Fibroblast of lung (primary cell): Measurements from ENCODE around the gene F2RL1. TPM values are rescaled to one million over a fixed set of nuclear protein-coding genes. Genes with fewer than 3 reads are reported as not detected.
A peak's percentile ranks its signal among the peaks of the same experiment; 100 is the strongest.
"Not testable (repeated sequence)": the region's sequence is repeated elsewhere in the genome, so short reads cannot be mapped to it uniquely, and the experiment has no call there.

Experiments
- DNase-seq, 2 donors: peaks; one replicate each; pipeline versions ENCODE4 v3.0.0 to v3.0.0-alpha.2; 2010; ENCODE audit warnings: low read depth in 2 of 2
- H2AFZ ChIP-seq: 2 replicates; pipeline ENCODE4 v1.5.1; 2012; ENCODE audit warnings: low read length, control low read depth, inconsistent platforms
- H3K27ac ChIP-seq: 2 replicates; pipeline ENCODE4 v1.5.1; 2011; ENCODE audit warnings: low read length, control low read depth; ENCODE audit not compliant: insufficient read depth
- H3K27me3 ChIP-seq: 2 replicates; pipeline ENCODE4 v1.5.1; 2011; ENCODE audit warnings: mild to moderate bottlenecking, low read length; ENCODE audit not compliant: control insufficient read depth, insufficient read depth
- H3K36me3 ChIP-seq: 2 replicates; pipeline ENCODE4 v1.5.1; 2011; ENCODE audit warnings: low read length; ENCODE audit not compliant: control insufficient read depth, insufficient read depth
- H3K4me1 ChIP-seq: 2 replicates; pipeline ENCODE4 v1.5.1; 2011; ENCODE audit warnings: low read length; ENCODE audit not compliant: control insufficient read depth, insufficient read depth; ENCODE audit errors: extremely low read depth
- H3K4me2 ChIP-seq: 2 replicates; pipeline ENCODE4 v1.5.1; 2011; ENCODE audit warnings: low read length, control low read depth; ENCODE audit not compliant: insufficient read depth; ENCODE audit errors: extremely low read depth
- H3K4me3 ChIP-seq, 4 experiments: fragments of 200-600 bp in 1 of 4; sonication (generic) in 1 of 4; replicated peaks in 1 of 4; 2 replicates each; pipeline ENCODE4 v1.5.1; 2011 to 2016; ENCODE audit warnings: low read length in 4 of 4, low read depth in 3 of 4, mild to moderate bottlenecking in 3 of 4, control low read depth in 2 of 4, inconsistent platforms in 1 of 4, mixed read lengths in 1 of 4; ENCODE audit not compliant: insufficient read depth in 1 of 4; ENCODE audit errors: control extremely low read depth in 1 of 4
- H3K79me2 ChIP-seq: 2 replicates; pipeline ENCODE4 v1.5.1; 2012; ENCODE audit warnings: mild to moderate bottlenecking, low read length, inconsistent platforms; ENCODE audit not compliant: control insufficient read depth, insufficient read depth
- H3K9ac ChIP-seq: 2 replicates; pipeline ENCODE4 v1.5.1; 2011; ENCODE audit warnings: mild to moderate bottlenecking, low read length, control low read depth; ENCODE audit not compliant: insufficient read depth
- H3K9me3 ChIP-seq: 2 replicates; pipeline ENCODE4 v1.5.1; 2012; ENCODE audit warnings: low read depth, low read length; ENCODE audit not compliant: control insufficient read depth, insufficient read depth
- H4K20me1 ChIP-seq: 2 replicates; pipeline ENCODE4 v1.5.1; 2011; ENCODE audit warnings: low read length; ENCODE audit not compliant: control insufficient read depth, insufficient read depth; ENCODE audit errors: extremely low read depth
- CTCF ChIP-seq, 2 donors: IDR thresholded peaks in 1 of 2; conservative IDR thresholded peaks in 1 of 2; 1 replicate in 1 of 2; 2 replicates in 1 of 2; pipeline ENCODE4 v1.5.1; 2011 to 2012; ENCODE audit warnings: low read length in 2 of 2, control low read depth in 1 of 2, inconsistent platforms in 1 of 2, low read depth in 1 of 2, mild to moderate bottlenecking in 1 of 2
- EZH2 ChIP-seq: IDR thresholded peaks from 2 replicates; pipeline ENCODE4 v1.5.1; 2012; ENCODE audit warnings: low read length, control low read depth, mild to moderate bottlenecking; ENCODE audit errors: missing control alignments
- polyA plus RNA-seq, 2 donors: library from polyadenylated mRNA; depleted of rRNA in 1 of 2; stranded (reverse) in 1 of 2; unstranded in 1 of 2; fragments of >200 nt; gene quantifications; 2 replicates each; pipeline ENCODE4 v1.2.1, GENCODE V29; 2011 to 2012; ENCODE audit warnings: missing spikeins in 1 of 2
- total RNA-seq: library from RNA; depleted of rRNA; stranded (reverse); fragments of >200 nt; gene quantifications from 2 replicates; pipeline ENCODE4 v1.2.1, GENCODE V29; 2014

The F2RL1 gene
- total and polyA plus RNA-seq, 2 donors (not counting 1 experiment from before 2014, with no cell fraction given), result 12.4 to 25.1 TPM

GRCh38 chr5:76855961-76856360, 37.1 kb downstream of the F2RL1 start:
- TF ChIP-seq EZH2, result no peak
- no peak for TF ChIP-seq CTCF (conservative IDR thresholded peaks at IDR 0.05 in 1 of 2, IDR thresholded peaks at IDR 0.05 in 1 of 2; ENCODE audit: low read depth in 1 of 2, low read length in 2 of 2)
- no peak overlapping the region for H3K4me3 ChIP-seq

DNA sequence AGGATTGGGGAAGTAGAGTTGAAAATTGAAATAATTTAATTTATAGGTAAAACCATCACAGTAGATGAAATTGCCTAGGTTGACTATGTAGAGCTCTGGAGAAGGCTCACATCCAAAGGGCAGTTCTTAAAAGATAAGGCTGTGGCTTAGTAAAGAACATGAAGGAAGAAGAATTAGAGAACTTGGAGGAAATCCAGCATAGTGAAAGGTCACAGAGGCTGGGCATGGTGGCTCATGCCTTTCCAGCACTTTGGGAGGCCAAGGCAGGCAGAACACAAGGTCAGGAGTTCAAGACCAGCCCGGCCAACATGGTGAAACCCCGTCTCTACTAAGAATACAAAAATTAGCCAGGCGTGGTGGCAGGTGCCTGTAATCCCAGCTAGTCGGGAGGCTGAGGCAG, 38.0 kb downstream of the F2RL1 start:
- not testable (repeated sequence) for H3K79me2 ChIP-seq, H3K9ac ChIP-seq, H3K27ac ChIP-seq, H3K4me3 ChIP-seq, H3K27me3 ChIP-seq, H4K20me1 ChIP-seq, H3K4me1 ChIP-seq, DNase-seq, H2AFZ ChIP-seq, H3K4me2 ChIP-seq, H3K9me3 ChIP-seq, H3K36me3 ChIP-seq

More at GRCh38 chr5:76855961-76856360, 37.1 kb downstream of the F2RL1 start:
- no peak for DNase-seq
- Histone ChIP-seq H3K9ac (no peak overlapping the region), H3K36me3 (no peaks in the 10 kb centered on the region), H3K79me2 (no peaks in the 10 kb centered on the region), H3K27me3 (no peaks in the 10 kb centered on the region), H3K9me3 (no peaks in the 10 kb centered on the region), H4K20me1 (no peaks in the 10 kb centered on the region), H3K4me2 (no peak overlapping the region), H3K27ac (no peak overlapping the region), H3K4me1 (no peaks in the 10 kb centered on the region), H2AFZ (no peak overlapping the region)

GRCh38 chr5:76859591-76860247, 40.9 kb downstream of the F2RL1 start:
- H3K36me3 ChIP-seq, result no peaks in the 10 kb centered on the region
- H4K20me1 ChIP-seq, result no peaks in the 10 kb centered on the region
- H3K4me2 ChIP-seq, result no peak overlapping the region
- no peaks in the 10 kb centered on the region for H3K4me1 ChIP-seq
- no peaks in the 10 kb centered on the region for H3K27me3 ChIP-seq
- no peaks in the 10 kb centered on the region for H3K79me2 ChIP-seq
- peak in 1 of 2 donors; percentile 44 for DNase-seq
- H2AFZ ChIP-seq, result no peak overlapping the region
- H3K4me3 ChIP-seq, result no peak overlapping the region
- H3K27ac ChIP-seq, result no peak overlapping the region
- no peak for TF ChIP-seq EZH2
- no peak for TF ChIP-seq CTCF (conservative IDR thresholded peaks at IDR 0.05 in 1 of 2, IDR thresholded peaks at IDR 0.05 in 1 of 2; ENCODE audit: low read depth in 1 of 2, low read length in 2 of 2)
- H3K9ac ChIP-seq, result no peak overlapping the region
- H3K9me3 ChIP-seq, result no peaks in the 10 kb centered on the region
